ENCODE data around the gene EXOC4.

DNA sequence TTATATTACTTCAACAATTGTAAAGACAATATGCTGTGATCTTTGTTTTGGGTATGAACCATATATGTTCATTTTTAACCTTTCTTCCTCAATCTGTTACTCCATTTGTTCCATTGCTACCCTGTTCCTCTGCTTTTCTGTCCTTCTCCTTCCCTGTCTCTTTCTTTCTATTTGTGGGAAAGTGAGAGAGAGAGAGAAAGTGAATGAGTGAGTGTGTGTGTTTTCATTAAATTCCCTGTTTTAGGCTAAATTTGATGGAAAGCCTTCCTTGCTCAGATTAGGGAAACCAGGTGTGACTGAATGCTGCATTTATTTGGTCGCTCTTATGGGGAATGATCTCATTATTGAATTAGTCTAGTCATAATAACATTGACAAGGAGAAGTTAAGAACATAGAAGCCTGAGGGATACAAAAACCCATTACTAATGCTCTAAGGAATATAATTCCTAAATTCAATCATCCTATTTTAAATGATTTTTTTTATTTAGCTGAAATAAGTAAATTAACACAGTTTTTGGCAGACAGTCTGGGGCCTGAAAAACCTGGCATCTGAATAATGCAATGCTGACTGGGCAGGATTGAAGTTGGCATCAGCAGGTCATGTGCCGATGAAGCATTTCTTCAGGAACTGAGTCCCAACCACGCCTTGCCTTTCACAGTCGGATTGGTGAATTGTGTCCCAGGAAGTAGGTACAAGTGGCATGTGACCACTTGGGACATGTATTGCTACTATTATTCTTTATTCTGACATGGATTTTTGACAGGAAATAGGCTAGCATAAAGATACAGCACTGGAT, 756.6 kb downstream of the EXOC4 start:
- TF ChIP-seq ATRX (CRISPR knock-in tag; IDR thresholded peaks at IDR 0.05; ENCODE audit: borderline replicate concordance) (no peak), CHD2 (IDR thresholded peaks at IDR 0.05; ENCODE audit: low read depth, low read length) (no peak), TBP (CRISPR knock-in tag; IDR thresholded peaks at IDR 0.05) (no peak), JUNB (CRISPR knock-in tag; IDR thresholded peaks at IDR 0.05; ENCODE audit: borderline replicate concordance) (no peak), TCF7 (IDR thresholded peaks at IDR 0.05; ENCODE audit: low read depth) (no peak), IRF2 (CRISPR knock-in tag; IDR thresholded peaks at IDR 0.05) (no peak), FOXA3 (CRISPR knock-in tag; IDR thresholded peaks at IDR 0.05) (no peak), STAG1 (CRISPR knock-in tag; IDR thresholded peaks at IDR 0.05) (no peak), ZNF331 (CRISPR knock-in tag; IDR thresholded peaks at IDR 0.05) (no peak)
- TF ChIP-seq, protein P1, sequence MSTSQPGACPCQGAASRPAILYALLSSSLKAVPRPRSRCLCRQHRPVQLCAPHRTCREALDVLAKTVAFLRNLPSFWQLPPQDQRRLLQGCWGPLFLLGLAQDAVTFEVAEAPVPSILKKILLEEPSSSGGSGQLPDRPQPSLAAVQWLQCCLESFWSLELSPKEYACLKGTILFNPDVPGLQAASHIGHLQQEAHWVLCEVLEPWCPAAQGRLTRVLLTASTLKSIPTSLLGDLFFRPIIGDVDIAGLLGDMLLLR (CRISPR knock-in tag; IDR thresholded peaks at IDR 0.05): no peak
- TF ChIP-seq, protein P2, sequence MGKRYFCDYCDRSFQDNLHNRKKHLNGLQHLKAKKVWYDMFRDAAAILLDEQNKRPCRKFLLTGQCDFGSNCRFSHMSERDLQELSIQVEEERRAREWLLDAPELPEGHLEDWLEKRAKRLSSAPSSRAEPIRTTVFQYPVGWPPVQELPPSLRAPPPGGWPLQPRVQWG (CRISPR knock-in tag; IDR thresholded peaks at IDR 0.05; ENCODE audit: borderline replicate concordance, low read depth): no peak
- TF ChIP-seq, protein P3, sequence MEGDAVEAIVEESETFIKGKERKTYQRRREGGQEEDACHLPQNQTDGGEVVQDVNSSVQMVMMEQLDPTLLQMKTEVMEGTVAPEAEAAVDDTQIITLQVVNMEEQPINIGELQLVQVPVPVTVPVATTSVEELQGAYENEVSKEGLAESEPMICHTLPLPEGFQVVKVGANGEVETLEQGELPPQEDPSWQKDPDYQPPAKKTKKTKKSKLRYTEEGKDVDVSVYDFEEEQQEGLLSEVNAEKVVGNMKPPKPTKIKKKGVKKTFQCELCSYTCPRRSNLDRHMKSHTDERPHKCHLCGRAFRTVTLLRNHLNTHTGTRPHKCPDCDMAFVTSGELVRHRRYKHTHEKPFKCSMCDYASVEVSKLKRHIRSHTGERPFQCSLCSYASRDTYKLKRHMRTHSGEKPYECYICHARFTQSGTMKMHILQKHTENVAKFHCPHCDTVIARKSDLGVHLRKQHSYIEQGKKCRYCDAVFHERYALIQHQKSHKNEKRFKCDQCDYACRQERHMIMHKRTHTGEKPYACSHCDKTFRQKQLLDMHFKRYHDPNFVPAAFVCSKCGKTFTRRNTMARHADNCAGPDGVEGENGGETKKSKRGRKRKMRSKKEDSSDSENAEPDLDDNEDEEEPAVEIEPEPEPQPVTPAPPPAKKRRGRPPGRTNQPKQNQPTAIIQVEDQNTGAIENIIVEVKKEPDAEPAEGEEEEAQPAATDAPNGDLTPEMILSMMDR (CRISPR knock-in tag; IDR thresholded peaks at IDR 0.05): no peak

Measured in HepG2 (cell line).